ENCODE measurements around the gene CALR. TPM values are rescaled to one million over a fixed set of nuclear protein-coding genes. Genes with fewer than 3 reads are reported as not detected.
A peak's percentile ranks its signal among the peaks of the same experiment; 100 is the strongest.

The CALR gene
- total and polyA plus RNA-seq, 9 of the 15 experiments (the other 6 are each of a cell fraction or from before 2014, with no cell fraction given) = 126 to 811 (median 642) TPM

GRCh38 chr19:12937927-12938778 is at the start of gene CALR (continued):
- TF ChIP-seq IRF1 (CRISPR knock-in tag; IDR thresholded peaks at IDR 0.05; ENCODE audit: borderline replicate concordance) (no peak), XRCC3 (IDR thresholded peaks at IDR 0.05) (no peak), POLR3A (IDR thresholded peaks at IDR 0.05; ENCODE audit: borderline replicate concordance, extremely low read depth, insufficient read depth, insufficient read length) (no peak), C11orf30 (IDR thresholded peaks at IDR 0.05; ENCODE audit: low read depth) (no peak; the same call in 1 of the 2 replicates), SUPT5H (IDR thresholded peaks at IDR 0.05) (peak; percentile 99), BMI1 (IDR thresholded peaks at IDR 0.05; ENCODE audit: low read length) (no peak), ZKSCAN1 (IDR thresholded peaks at IDR 0.05; ENCODE audit: low read depth, low read length) (no peak), ZFP30 (CRISPR knock-in tag; IDR thresholded peaks at IDR 0.05; ENCODE audit: borderline replicate concordance) (no peak), RBM14 (IDR thresholded peaks at IDR 0.05; ENCODE audit: borderline replicate concordance, insufficient read depth, low read depth, low read length) (peak; percentile 64; the same call in 1 of the 2 replicates), XRCC4 (IDR thresholded peaks at IDR 0.05; ENCODE audit: extremely low read depth, insufficient read depth, insufficient read length) (no peak), ZNF12 (CRISPR knock-in tag; IDR thresholded peaks at IDR 0.05) (no peak), MTA2 (IDR thresholded peaks at IDR 0.05; ENCODE audit: low read depth) (peak; percentile 82), TRIM28 (IDR thresholded peaks at IDR 0.05) (no peak; the same call in 1 of the 2 replicates), POLR2G (IDR thresholded peaks at IDR 0.05; ENCODE audit: low read depth, low read length) (peak; percentile 100)
- TF ChIP-seq, protein P1, sequence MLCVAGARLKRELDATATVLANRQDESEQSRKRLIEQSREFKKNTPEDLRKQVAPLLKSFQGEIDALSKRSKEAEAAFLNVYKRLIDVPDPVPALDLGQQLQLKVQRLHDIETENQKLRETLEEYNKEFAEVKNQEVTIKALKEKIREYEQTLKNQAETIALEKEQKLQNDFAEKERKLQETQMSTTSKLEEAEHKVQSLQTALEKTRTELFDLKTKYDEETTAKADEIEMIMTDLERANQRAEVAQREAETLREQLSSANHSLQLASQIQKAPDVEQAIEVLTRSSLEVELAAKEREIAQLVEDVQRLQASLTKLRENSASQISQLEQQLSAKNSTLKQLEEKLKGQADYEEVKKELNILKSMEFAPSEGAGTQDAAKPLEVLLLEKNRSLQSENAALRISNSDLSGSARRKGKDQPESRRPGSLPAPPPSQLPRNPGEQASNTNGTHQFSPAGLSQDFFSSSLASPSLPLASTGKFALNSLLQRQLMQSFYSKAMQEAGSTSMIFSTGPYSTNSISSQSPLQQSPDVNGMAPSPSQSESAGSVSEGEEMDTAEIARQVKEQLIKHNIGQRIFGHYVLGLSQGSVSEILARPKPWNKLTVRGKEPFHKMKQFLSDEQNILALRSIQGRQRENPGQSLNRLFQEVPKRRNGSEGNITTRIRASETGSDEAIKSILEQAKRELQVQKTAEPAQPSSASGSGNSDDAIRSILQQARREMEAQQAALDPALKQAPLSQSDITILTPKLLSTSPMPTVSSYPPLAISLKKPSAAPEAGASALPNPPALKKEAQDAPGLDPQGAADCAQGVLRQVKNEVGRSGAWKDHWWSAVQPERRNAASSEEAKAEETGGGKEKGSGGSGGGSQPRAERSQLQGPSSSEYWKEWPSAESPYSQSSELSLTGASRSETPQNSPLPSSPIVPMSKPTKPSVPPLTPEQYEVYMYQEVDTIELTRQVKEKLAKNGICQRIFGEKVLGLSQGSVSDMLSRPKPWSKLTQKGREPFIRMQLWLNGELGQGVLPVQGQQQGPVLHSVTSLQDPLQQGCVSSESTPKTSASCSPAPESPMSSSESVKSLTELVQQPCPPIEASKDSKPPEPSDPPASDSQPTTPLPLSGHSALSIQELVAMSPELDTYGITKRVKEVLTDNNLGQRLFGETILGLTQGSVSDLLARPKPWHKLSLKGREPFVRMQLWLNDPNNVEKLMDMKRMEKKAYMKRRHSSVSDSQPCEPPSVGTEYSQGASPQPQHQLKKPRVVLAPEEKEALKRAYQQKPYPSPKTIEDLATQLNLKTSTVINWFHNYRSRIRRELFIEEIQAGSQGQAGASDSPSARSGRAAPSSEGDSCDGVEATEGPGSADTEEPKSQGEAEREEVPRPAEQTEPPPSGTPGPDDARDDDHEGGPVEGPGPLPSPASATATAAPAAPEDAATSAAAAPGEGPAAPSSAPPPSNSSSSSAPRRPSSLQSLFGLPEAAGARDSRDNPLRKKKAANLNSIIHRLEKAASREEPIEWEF (CRISPR knock-in tag; IDR thresholded peaks at IDR 0.05) = no peak
- TF ChIP-seq, protein P2, sequence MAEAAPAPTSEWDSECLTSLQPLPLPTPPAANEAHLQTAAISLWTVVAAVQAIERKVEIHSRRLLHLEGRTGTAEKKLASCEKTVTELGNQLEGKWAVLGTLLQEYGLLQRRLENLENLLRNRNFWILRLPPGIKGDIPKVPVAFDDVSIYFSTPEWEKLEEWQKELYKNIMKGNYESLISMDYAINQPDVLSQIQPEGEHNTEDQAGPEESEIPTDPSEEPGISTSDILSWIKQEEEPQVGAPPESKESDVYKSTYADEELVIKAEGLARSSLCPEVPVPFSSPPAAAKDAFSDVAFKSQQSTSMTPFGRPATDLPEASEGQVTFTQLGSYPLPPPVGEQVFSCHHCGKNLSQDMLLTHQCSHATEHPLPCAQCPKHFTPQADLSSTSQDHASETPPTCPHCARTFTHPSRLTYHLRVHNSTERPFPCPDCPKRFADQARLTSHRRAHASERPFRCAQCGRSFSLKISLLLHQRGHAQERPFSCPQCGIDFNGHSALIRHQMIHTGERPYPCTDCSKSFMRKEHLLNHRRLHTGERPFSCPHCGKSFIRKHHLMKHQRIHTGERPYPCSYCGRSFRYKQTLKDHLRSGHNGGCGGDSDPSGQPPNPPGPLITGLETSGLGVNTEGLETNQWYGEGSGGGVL (CRISPR knock-in tag; IDR thresholded peaks at IDR 0.05) = no peak
- TF ChIP-seq, protein P3, sequence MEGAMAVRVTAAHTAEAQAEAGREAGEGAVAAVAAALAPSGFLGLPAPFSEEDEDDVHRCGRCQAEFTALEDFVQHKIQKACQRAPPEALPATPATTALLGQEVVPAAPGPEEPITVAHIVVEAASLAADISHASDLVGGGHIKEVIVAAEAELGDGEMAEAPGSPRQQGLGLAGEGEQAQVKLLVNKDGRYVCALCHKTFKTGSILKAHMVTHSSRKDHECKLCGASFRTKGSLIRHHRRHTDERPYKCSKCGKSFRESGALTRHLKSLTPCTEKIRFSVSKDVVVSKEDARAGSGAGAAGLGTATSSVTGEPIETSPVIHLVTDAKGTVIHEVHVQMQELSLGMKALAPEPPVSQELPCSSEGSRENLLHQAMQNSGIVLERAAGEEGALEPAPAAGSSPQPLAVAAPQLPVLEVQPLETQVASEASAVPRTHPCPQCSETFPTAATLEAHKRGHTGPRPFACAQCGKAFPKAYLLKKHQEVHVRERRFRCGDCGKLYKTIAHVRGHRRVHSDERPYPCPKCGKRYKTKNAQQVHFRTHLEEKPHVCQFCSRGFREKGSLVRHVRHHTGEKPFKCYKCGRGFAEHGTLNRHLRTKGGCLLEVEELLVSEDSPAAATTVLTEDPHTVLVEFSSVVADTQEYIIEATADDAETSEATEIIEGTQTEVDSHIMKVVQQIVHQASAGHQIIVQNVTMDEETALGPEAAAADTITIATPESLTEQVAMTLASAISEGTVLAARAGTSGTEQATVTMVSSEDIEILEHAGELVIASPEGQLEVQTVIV (CRISPR knock-in tag; IDR thresholded peaks at IDR 0.05; ENCODE audit: borderline replicate concordance) = no peak
